Activated CD4-positive, alpha-beta T cell treated with anti-CD3 and anti-CD28 coated beads, Interleukin-2, Interleukin-6, amounts not matched to agents 100 ng/mL and 50 ng/mL, durations not matched to agents 16 hours and 8 hours (primary cell): ENCODE measurements around the gene PPAN.

ENCODE experiments used
- DNase-seq: peaks from one replicate; pipeline ENCODE4 v3.0.0-alpha.2; 2020

PPAN gene

DNA sequence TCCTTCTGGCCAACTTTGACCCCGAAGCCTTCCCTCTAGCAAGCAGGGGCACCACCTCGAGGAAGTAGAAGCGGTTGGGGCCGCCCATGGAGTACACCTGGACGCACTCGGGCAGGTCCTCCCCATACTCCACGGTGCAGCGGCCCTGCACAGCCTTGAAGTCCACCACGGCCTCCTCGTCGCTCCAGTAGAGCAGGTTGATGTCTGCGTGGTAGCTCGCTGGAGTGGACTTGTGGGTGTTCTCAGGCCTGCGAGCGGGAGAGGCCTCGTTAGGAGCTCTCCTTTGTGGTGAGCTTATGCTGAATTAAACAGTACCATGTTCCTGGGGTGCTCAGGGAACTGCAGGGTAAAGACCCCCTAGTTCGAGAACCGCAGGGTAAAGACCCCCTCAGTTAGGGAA is 35.8 kb downstream of the PPAN start:
- no peak for DNase-seq

DNA sequence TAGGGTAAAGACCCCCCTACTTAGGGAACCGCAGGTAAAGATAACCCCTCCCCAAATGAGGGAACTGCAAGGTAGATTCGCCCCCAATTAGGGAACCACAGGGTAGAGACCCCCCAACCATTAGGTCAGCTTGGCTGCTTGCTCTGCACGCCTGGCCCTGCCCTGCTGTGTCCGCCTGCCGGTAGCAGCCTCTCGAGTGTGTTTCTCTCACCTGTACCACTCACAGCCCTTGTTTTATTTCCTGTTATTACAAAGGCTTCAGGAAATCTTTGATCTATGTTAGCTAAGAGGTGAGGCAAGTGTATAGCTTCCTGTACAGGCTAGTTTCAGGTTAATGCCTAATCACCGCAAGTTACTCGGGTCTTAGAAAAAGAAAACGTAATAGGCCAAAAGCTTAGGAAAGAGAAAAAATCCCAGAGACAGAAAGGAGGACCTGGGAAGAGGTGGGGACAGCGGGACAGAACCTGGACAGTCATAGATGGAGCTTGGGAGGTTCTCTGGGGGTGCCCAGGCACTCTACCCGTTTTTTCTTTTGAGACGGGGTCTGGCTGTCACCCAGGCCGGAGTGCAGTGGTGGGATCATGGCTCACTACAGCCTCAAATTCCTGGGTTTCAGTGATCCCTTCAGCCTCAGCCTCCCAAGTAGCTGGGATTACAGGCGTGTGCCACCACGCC is 36.7 kb downstream of the PPAN start:
- peak; percentile 47 for DNase-seq

DNA sequence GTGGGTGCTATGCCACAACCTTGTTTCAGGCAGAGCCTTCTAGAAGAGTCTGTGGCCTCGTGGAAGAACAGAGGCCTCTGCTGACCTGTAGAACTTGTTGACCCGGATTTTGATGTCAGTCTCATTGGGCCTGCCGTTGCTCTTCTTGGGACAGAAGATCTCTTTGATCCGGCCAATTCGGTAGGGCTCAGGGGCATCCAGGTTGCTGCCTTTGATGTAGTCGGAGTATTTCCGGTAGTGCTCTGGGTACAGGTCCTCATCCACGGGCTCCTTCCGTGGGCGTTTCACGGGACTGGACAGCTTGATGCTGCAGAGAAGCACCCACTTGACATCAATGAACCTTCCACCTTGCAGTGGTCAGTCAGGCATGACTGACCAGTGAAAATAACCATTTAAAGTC is 37.5 kb downstream of the PPAN start:
- DNase-seq = no peak

DNA sequence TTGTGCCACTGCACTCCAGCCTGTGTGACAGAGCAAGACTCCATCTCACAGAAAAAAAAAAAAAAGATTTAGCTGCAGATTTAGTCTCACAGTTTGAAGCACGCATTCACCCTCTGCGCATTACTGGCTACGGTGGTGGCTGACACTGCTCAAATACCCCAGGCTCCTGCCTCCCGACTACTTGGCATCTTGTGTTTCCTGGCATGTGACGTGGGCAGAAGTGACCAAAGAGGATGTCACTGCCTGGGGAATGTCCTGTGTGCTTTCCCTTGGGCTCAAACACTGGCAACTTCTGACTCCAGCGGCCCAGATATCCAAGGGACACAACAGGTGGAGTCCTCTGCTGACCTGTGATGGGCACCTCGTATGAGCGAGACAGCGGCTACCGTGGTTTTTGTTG is 38.2 kb downstream of the PPAN start:
- no peak for DNase-seq

DNA sequence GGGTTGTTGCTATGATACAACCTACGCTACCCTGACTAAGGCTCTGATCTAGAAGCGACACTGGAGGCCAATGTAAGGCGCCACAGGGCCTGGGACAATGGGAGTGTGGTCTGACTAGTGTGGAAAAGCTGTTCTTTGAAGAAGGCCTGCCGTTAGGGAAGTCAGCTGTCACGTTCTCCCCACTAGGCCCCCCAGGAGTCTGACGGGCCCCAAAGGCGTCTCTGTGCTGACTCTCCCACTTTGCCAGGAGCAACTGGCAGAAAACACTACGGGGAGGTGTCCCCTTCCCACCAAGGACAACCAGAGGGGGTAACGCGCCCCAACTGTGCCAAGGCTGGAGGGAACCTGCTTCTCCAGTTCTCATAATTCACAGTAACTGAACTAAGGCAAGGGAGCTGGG is 38.9 kb downstream of the PPAN start:
- DNase-seq = no peak

GRCh38 chr19:10146142-10146541 is 40.0 kb downstream of the PPAN start:
- DNase-seq = no peak

DNA sequence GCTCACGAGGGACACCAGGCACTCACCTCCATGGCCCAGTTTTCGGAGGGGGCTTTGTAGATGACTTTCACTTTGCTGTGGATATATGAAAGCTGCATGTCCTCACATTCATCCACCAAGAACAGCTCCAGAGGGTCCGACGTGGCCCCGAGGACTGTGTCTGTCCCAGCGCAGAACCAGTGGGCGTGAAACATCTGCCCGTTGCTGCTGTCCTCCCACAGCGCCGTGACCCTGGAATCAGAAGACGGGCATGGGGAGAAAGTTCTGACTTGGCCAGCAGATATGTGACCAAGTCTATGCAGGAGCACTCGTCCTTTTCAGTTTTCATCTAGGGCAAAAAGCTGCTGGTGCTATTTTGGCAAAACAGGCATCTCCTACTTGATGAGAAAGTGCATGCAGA is 43.3 kb downstream of the PPAN start:
- DNase-seq = no peak

GRCh38 chr19:10151521-10151920 is 45.4 kb downstream of the PPAN start:
- no peak for DNase-seq

GRCh38 chr19:10152100-10152499 is 45.9 kb downstream of the PPAN start:
- no peak for DNase-seq

DNA sequence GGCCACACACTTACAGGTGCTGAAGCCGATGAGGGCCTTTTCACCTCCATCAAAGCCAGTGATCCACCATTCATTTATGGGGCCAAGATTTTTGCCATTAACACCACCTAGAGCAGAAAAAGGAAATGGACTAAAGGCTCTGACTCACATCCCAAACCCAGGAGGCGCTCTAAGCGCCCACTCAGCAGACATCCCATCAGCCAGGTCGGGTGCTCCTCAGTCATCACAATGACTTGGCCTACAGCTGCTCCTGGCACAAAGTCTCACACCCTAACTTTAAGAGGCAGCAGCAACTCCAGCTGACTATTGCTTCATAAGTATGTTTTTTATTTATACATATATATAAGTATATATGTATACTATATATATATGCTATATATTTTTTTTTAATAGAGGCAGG is 49.7 kb downstream of the PPAN start:
- no peak for DNase-seq

DNA sequence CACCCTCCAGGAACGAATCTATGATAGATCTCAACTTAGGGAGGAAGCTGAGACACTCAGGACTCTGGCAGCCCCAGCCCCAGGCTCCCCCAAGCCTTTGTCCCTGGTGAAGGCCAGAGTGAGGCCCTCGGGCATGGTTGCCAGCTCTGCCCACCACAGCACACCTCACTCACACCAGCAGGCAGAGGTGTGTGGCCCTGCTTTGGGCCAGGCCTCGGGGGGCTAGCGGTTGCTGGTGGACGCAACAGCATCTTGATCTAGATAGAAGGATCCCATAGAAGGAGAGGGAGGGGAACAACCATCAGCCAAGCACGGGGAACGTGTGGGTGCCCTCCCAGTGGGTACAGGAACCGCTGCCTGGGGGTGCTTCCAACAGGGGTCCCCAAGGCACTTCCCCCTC is 51.9 kb downstream of the PPAN start:
- no peak for DNase-seq

GRCh38 chr19:10158485-10158884 is 52.3 kb downstream of the PPAN start:
- no peak for DNase-seq

- DNase-seq = no peak
Observed at GRCh38 chr19:10159610-10160009, 53.4 kb downstream of the PPAN start.
